Parathyroid adenoma (tissue), 2 donors: ENCODE data around the gene VPS18.

Source experiments
- H2AFZ ChIP-seq: fragments of 300-600 bp; sonication (generic); one replicate; pipeline ENCODE4 v1.7.0; 2017; ENCODE audit warnings: antibody characterized with exemption, mild to moderate bottlenecking
- H3K27ac ChIP-seq: fragments of 300-600 bp; sonication (generic); one replicate; pipeline ENCODE4 v1.7.0; 2017
- H3K27me3 ChIP-seq: fragments of 300-600 bp; sonication (generic); one replicate; pipeline ENCODE4 v1.7.0; 2017; ENCODE audit warnings: low read length; ENCODE audit not compliant: control insufficient read depth, insufficient read depth
- H3K36me3 ChIP-seq: fragments of 300-600 bp; sonication (generic); one replicate; pipeline ENCODE4 v1.7.0; 2017; ENCODE audit warnings: low read length; ENCODE audit not compliant: control insufficient read depth, insufficient read depth
- H3K4me1 ChIP-seq: fragments of 300-600 bp; sonication (generic); one replicate; pipeline ENCODE4 v1.7.0; 2017; ENCODE audit warnings: control low read depth
- H3K4me2 ChIP-seq: fragments of 300-600 bp; sonication (generic); one replicate; pipeline ENCODE4 v1.7.0; 2017; ENCODE audit warnings: low read length
- H3K4me3 ChIP-seq: fragments of 300-600 bp; sonication (generic); one replicate; pipeline ENCODE4 v1.7.0; 2017; ENCODE audit warnings: low read depth, low read length
- H3K79me2 ChIP-seq: fragments of 300-600 bp; sonication (generic); one replicate; pipeline ENCODE4 v1.7.0; 2017; ENCODE audit warnings: control low read depth
- H3K9ac ChIP-seq: fragments of 300-600 bp; sonication (generic); one replicate; pipeline ENCODE4 v1.7.0; 2017; ENCODE audit warnings: mild to moderate bottlenecking
- H3K9me3 ChIP-seq: fragments of 300-600 bp; sonication (generic); one replicate; pipeline ENCODE4 v1.7.0; 2017; ENCODE audit warnings: low read length; ENCODE audit not compliant: control insufficient read depth
- CTCF ChIP-seq: fragments of 300-600 bp; sonication (generic); IDR thresholded peaks from one replicate; pipeline ENCODE4 v1.7.0; 2017; ENCODE audit warnings: antibody characterized with exemption, mild to moderate bottlenecking
- donor health status: primary hyperparathyroidism.

VPS18 gene

DNA sequence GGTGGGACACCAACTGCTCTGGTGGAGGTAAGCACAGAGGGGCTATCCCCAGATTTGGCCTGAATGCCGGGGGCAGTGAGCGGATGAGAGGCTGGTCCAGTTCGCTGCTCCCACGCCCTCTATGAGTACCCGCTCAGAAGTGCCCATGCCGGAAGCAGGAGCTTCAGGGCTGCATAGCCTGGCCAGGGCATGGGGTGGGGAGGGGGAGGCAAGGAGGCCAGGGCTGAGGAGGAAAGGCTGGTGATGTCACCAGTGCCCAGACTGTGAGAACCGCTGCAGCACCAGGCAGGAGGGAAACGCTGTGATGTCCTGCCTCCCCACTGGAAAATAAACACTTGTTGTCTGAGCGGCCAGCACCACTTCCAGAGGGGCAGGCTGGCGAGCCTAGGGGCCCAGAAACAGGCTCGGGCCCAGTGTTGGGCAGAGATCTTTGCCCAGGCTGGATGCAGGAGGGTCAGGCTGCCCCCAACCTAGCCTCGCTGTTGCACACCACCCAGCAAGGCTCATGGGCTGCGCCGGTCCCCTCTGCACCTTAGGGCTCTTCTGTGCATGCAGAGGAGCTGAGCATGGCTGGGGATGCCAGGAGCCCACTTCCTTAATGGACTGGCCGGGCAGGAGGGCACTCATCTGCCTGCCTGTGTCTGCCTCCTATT is 24.0 kb downstream of the VPS18 start:
- Histone ChIP-seq H3K9me3 (no peaks in the 10 kb centered on the region), H3K9ac (no peak overlapping the region), H3K36me3 (no peaks in the 10 kb centered on the region), H2AFZ (no peak overlapping the region), H3K4me1 (no peaks in the 10 kb centered on the region), H3K4me3 (no peak overlapping the region), H3K4me2 (no peak overlapping the region), H3K27me3 (no peaks in the 10 kb centered on the region), H3K79me2 (no peaks in the 10 kb centered on the region), H3K27ac (no peak overlapping the region)
- no peak for TF ChIP-seq CTCF

DNA sequence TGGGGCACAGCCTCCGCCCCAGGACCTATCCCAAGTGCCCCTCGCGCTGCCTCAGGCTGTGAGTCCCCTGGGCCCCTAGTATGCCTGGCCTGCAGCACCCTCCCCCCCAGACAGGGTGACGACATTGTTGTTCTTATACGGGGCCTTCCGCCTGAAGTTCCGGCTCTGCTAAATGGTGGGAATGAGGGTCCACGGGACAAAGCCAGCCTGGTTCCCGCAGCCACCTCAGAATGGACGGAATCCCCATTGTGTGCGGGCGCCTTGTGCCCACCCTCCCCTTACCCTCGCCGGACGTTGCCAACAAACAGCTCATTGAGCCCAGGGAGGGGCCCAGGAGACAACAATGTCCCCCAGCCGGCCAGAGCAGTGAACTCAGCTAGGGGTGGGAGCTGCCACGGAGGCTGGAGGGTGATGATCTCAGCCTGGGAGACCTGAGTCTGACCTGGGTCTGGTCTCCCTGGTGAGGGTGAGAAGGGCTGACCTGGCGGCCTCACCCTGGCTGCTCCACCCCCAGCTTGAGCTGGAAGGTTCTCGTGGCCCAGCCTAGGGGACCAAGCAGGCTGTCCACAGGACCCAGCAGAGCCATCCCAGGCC is 24.6 kb downstream of the VPS18 start:
- Histone ChIP-seq H3K4me3 (no peak overlapping the region), H3K27me3 (no peaks in the 10 kb centered on the region), H3K4me2 (no peak overlapping the region), H3K4me1 (no peaks in the 10 kb centered on the region), H3K9ac (no peak overlapping the region), H3K79me2 (no peaks in the 10 kb centered on the region), H3K9me3 (no peaks in the 10 kb centered on the region), H2AFZ (no peak overlapping the region), H3K27ac (no peak overlapping the region), H3K36me3 (no peaks in the 10 kb centered on the region)
- no peak for TF ChIP-seq CTCF

DNA sequence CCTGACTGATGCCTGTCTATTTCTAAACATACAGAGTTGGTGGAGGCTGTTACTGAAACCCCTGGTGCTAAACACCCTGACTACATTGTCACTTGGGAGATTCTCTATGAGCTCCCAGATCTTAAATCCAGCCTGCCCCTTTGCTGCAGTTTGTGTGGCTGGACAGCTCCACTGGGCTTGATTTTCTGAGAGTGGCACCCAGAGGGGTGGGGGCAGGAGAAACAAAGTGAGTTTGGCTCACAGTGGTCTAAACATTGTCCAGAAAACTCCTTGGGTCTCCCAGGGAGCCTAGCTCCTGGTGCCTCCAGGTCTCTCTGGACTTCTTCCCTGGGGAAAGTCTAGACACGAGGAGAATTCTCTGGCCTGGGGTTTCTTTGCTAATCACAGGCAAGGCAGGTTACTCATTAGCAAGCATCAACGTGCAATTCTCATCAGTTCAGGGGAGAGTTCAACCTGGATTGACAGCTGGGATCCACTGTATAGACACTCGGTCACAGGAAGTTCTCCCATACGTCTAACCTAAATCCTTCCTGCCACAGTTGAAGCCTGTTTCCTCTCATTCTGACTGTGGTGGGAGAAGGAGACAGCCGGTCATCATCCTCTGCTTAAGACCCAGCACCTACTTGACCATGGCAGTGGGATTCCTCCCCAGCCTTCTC is 27.8 kb downstream of the VPS18 start:
- Histone ChIP-seq H3K79me2 (no peaks in the 10 kb centered on the region), H3K4me1 (no peaks in the 10 kb centered on the region), H3K9me3 (no peaks in the 10 kb centered on the region), H3K9ac (no peak overlapping the region), H3K4me3 (no peak overlapping the region), H3K4me2 (no peak overlapping the region), H2AFZ (no peak overlapping the region), H3K27ac (no peak overlapping the region), H3K27me3 (peaks cover 2% of the 10 kb centered on the region), H3K36me3 (no peaks in the 10 kb centered on the region)
- no peak for TF ChIP-seq CTCF

DNA sequence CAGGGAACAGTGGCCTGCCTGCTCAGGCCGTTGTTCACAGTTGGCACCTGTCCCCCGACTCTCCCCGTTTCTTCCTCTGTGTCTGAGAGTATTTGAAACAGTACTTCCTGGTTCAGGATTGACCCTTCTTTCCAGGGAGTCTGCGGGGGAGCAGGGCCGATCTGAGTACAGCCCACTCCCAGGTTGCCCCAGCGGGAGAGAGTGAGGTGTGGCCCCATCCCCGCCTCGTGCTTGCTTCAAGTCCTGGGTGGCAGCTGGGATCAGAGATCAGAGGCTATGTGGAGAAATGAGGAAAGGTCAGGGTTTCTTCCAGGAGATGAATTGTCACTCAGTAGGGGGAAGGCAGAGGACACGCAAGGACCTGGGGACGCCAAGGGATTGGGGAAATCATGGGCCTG is 28.4 kb downstream of the VPS18 start:
- no peak for TF ChIP-seq CTCF
- H3K4me1 ChIP-seq, result no peaks in the 10 kb centered on the region

More for the DNA sequence above, 28.4 kb downstream of the VPS18 start:
- no peak overlapping the region for H3K9ac ChIP-seq
- H3K27me3 ChIP-seq, result peaks cover 5% of the 10 kb centered on the region
- H3K27ac ChIP-seq, result no peak overlapping the region
- no peak overlapping the region for H3K4me2 ChIP-seq
- H3K4me3 ChIP-seq, result no peak overlapping the region
- H2AFZ ChIP-seq, result no peak overlapping the region
- no peaks in the 10 kb centered on the region for H3K79me2 ChIP-seq
- H3K36me3 ChIP-seq, result no peaks in the 10 kb centered on the region
- no peaks in the 10 kb centered on the region for H3K9me3 ChIP-seq
